Measurements from ENCODE around the gene UNC13B.

GRCh38 chr9:35422346-35422745 is 260.5 kb downstream of the UNC13B start:
- TF ChIP-seq CTCF (IDR thresholded peaks at IDR 0.05; ENCODE audit: extremely low read depth in 1 of 2, insufficient read depth in 1 of 2, low read depth in 1 of 2, low read length in 2 of 2) (no peak), POLR2A (IDR thresholded peaks at IDR 0.05; ENCODE audit: low read depth, low read length) (no peak), JUN (IDR thresholded peaks at IDR 0.05; ENCODE audit: borderline replicate concordance, insufficient read depth, insufficient read length, low read depth) (no peak), MYC (IDR thresholded peaks at IDR 0.05; ENCODE audit: low read depth, low read length) (no peak)

All from endothelial cell of umbilical vein (primary cell).